ENCODE data around the gene MYH11.
"Not testable (repeated sequence)": the region's sequence is repeated elsewhere in the genome, so short reads cannot be mapped to it uniquely, and the experiment has no call there.

Gene MYH11

GRCh38 chr16:15671530-15672117, 185.2 kb downstream of the MYH11 start:
- DNase-seq (ENCODE audit: low spot score), result no peak

- no peak for DNase-seq (ENCODE audit: low spot score)
Observed at GRCh38 chr16:15667091-15667742, 189.6 kb downstream of the MYH11 start.

DNA sequence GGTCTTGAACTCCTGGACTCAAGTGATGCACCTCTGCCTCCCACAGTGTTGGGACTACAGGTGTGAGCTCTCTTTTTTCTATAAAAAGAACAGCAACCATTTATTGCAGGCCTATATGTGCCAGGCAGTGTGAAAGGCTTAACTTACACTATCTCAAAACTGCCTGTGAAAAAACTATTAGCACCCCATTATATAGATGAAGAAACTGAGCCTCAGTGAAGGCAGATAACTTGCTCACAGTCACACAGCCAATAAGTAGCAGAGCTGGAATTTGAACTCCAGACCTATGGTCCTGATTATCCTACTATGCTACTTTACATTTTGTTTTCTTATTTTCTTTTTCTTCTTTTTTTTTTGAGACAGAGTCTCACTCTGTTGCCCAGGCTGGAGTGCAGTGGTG, 191.7 kb downstream of the MYH11 start:
- no peak for DNase-seq (ENCODE audit: low spot score)

- DNase-seq (ENCODE audit: low spot score), result no peak
Observed at GRCh38 chr16:15660203-15660601, 196.6 kb downstream of the MYH11 start.

DNA sequence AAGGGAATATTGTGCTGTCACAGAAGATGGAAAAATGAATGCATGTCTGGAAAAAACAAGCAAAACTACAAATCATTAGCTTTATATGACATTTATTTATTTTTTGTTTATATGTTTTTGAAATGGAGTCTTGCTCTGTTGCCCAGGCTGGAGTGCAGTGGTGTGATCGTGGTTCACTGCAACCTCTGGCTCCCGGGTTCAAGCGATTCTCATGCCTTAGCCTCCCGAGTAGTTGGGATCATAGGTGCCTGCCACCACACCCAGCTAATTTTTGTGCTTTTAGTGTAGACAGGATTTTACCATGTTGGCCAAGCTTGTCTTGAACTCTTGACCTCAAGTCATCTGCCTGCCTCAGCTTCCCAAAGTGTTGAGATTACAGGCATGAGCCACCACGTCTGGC, 198.3 kb downstream of the MYH11 start:
- DNase-seq (ENCODE audit: low spot score), result no peak

DNA sequence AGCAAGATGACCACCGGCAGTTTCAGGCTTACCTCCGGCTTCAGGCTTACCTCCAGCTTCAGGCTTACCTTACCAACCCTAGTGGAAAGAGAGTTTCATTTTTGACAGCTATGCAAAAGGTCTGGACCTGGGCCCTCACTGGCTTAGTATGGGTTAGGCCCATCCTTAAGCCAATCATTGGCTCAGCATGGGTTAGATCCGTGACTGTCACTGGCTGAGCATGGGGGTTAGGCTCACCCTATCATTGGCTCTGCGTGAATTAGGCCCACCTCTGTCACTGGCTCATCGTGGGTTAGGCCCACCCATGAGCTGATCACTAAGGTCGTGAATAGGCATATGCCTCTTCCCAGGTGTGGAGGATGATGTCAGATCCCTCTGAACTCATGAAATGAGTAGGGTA, 198.7 kb downstream of the MYH11 start:
- no peak for DNase-seq (ENCODE audit: low spot score)

GRCh38 chr16:15655561-15655960, 201.3 kb downstream of the MYH11 start:
- not testable (repeated sequence) for DNase-seq (ENCODE audit: low spot score)

DNA sequence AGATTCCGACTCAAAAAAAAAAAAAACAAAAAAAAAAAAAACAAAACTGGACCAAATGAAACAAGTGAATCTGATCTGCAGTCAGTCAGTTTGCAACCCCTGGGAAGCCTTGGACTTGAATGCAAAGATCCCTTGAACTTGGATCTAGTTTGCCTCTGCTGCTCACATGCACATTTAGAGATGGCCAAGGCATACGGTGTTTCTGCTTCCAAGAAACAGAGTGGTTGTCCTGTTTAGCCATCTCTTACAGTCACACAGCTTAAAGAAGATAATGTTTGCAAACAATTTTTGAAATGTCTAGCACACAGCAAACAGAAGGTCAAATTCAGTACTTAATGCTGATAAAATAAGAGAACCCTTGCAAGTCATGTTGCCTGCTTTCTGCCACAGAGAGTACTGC, 202.2 kb downstream of the MYH11 start:
- no peak for DNase-seq (ENCODE audit: low spot score)

GRCh38 chr16:15653227-15653626, 203.6 kb downstream of the MYH11 start:
- DNase-seq (ENCODE audit: low spot score), result no peak

All from germinal center (tissue), 1 donor.